HG02885 (cell line): Measurements from ENCODE around the gene CLCN4.

Experiments used
- ATAC-seq: cut with Tn5 transposase; IDR thresholded peaks from one replicate; pipeline ENCODE4 v1.9.1; 2021; ENCODE audit warnings: mild to moderate bottlenecking; ENCODE audit not compliant: unreplicated experiment, poor library complexity

CLCN4 gene

DNA sequence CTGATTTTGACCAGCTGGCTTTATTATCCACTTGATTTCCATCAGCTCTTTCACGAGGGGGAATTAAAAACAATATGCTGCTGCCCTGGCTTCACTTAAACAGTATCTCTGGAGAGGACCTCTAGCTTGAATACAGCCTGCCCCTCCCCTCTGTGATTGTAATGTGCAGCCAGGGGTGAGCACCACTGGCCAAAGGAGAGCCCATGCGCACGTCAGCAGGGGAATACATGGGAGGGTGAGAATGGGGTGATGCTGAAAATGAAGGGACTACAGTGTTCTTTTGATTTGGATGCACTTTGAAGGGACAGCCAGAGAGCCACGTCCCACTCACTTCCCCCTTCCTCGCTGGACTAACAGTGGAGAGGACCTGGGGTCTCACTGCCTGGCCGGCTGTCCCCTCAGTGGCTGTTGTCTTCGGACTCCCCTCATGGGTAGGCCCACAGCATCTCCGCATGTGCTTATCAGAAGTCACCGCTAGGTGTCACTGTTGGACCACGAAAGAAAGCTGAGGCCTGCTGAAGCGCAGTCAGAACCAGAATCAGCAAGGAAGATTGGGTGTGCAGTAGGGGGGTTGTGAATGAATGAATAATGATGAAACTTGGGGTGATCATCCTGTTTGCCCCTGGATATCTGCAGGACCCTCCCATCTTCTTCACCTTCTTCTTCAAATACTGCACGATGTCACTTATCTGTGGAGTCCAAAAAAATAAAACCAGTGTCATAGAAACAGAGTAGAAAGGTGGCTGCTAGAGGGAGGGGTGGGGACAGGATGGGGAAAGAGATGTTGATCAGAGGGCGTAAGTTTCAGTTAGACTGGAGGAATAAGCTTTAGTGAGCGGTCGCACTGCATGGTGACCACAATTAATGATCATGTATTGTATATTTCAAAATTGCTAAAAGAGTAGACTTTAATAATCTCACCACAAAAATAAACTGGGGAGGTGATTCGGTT, 32.8 kb downstream of the CLCN4 start:
- peak; percentile 86 for ATAC-seq

DNA sequence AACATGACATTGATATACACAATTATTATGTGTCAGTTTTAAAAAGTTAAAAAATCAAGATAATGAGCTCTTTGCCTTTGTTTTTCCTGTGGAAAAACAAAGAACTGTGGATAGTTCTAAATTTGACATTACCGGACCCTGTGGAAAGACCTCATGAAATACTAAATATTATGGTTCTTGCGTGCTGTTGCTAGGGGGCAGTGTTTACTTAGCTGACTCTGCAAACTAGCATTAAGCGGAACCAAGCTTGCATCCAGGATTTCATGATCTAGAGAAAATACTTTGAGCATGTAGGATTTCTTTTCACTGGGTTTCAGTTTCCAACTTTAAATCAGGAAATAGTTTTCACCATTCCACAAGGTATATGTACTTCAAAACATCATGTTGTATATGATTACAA, 33.6 kb downstream of the CLCN4 start:
- ATAC-seq, result peak; percentile 63

DNA sequence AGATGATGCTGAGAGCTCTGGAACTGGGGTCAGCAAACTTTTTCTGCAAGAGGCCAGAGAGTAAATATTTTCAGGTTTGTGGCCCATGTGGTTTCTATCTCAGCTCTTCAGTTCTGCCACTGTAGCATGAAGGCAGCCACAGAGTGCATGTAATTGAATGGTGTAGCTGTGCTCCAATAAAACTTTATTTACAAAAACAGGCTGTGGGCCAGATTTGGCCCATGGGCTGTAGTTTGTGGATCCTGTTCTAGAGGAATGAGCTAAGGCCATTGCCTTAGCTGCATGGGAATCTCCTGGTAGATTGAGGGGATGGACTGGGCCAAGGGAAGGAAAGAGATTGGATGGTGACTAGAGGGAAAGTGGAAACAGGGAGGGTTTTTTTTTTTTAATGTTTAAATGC, 36.8 kb downstream of the CLCN4 start:
- no peak for ATAC-seq

DNA sequence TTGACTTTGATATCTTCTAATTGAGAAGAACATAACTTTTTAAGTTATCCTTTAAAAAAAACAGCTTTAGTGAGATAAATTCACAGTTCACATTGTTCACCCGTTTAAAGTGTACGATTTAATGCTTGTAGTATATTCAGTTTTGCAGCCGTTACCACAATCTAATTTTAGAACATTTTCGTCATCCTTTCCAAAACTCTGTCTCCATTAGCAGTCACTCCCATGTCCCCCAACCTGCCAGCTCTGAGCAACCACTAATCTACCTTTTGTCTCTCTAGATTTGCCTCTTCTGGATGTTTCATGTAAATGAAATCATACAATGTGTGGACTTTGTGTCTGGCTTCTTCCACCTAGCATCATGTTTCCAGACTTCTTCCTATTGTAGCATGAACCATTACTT, 38.6 kb downstream of the CLCN4 start:
- ATAC-seq, result no peak

DNA sequence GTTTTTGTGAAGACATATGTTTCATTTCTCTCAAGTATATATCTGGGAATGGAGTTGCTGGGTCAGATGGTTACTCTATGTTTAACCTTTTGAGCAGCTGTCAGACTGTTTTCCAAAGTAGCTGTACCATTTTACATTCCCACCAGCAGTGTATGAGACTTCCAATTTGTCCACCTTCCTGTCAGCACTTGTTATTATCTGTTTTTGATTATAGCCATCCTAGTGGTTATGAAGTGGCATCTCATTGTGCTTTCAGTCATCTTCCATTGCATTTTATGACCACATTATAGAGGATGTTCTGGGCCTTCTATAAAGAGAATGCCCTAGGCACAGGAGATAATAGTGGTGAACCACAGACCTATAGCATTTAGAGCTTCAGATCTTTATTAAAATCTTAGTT, 39.2 kb downstream of the CLCN4 start:
- ATAC-seq, result no peak

DNA sequence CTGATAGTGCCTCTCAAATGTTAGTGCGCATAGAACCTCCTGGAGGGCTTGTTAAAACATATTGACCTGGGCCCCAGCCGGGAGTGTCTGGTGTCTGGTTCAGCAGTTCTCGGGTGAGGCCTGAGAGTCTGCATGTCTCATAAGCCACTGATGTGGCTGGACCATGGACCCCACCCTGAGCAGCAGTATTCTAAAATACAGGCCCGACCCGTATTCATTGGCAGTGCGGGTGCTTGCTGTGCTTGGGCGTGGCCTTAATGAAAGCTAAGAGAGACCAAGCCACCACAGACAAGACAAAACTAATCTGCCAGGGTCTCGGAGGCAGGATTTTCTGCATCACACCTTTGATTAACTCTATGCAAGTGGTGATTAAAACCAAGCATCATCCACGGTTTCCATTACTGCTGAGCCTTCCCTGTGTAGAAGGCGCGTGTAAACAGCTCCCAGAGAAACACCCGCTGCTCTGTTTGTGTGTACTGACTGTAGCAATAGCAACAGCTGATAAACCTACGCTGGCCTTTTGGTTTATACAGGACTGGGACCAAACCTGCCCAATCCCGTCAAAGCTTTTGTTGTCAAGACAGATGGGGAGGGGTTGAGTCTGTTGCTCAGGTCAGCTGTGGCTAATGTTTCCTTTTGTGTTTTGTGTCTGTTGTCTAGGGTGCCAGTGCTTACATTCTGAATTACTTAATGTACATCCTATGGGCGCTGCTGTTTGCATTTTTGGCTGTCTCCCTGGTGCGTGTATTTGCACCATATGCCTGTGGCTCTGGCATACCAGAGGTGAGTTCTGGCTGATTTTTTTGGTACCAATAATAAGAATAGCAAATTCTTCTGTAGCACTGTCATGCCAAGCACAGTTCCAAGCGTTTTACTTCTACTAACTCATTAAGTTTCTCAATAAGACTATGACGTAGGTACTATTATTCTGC, 40.8 kb downstream of the CLCN4 start:
- no peak for ATAC-seq

DNA sequence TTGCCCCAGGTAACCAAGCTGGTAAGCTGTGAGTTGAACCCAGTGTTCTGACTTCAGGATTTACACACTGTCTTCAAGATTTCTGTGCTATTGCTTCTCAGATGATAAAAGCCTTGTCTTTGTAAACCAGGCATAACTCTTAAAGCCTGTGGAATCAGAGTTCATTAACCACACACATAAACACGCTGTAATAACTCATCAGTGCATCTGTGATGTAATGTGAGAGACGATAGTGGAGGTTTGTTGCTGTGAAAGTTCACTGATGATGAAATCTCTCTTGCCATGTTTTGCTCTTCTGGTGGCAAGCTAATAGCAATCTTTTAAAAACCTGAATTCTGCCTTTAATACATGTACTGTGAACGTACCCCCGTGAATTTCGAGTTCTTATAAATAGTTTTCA, 41.5 kb downstream of the CLCN4 start:
- no peak for ATAC-seq

DNA sequence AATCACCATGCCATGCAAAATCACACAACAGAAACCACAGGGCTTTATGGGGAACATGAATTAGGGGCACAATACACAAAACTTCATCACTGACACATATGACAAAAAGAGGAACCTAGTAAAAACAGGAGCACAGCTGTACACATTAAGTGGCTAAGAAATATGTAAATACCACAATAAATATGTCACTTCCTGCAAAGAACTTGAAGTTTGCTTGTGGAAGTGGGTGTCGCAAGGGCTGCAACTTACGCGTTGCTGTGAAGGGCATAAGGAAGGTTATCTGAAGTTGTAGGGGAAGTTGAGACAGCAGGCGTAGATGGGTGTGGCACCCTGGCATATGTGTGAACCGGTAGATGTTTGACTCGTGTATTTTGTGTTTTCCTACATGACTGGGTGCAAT, 42.4 kb downstream of the CLCN4 start:
- ATAC-seq, result peak; percentile 89

DNA sequence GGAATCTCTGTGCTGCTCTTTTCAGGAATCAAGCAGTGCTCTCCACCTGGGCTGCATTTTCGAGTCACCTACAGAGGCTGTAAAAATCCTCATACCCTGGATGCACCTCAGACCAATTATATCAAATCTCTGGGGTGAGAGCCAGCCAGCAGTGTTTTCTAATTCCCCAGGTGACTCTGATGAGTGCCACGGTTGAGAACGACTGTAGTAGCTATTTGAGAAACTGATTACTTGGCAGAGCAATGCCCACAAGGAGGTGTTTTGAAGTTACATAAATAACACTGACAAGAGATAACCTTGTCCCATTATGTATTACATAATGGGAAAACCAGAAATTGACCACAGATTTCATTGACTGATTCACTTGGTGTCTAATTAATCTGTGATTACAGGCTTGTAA, 46.8 kb downstream of the CLCN4 start:
- ATAC-seq, result no peak

DNA sequence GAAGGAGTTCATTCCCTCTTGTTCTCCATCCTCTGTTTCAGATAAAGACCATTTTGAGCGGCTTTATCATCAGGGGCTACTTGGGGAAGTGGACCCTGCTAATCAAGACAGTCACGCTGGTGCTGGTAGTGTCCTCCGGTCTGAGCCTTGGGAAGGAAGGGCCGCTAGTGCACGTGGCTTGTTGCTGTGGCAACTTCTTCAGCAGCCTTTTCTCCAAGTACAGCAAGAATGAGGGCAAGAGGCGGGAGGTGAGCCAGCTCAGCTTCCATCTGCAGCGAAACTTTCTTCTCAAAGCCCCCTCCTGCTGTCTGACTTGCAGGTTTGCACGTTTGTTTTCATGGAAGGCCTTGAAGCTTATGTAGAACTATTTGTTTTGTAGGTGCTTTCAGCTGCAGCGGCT, 49.5 kb downstream of the CLCN4 start:
- ATAC-seq, result no peak

DNA sequence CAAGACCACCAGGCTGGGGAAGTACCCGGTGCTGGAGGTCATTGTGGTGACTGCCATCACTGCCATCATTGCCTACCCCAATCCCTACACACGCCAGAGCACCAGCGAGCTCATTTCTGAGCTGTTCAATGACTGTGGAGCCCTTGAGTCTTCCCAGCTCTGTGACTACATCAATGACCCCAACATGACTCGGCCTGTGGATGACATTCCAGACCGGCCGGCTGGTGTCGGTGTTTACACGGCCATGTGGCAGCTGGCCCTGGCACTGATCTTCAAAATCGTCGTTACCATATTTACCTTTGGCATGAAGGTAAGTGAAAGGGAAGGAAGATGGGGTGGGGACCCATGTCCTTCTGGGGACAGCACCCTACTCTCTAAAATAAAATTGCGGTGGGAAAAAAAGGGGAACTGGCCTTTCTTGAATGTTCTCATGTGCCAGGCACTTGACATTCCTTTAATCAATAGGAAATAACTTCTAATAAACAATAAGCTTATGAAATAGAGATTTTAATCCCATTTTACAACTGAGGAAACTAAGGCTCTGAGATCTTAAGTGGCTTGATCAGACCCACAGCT, 51.6 kb downstream of the CLCN4 start:
- no peak for ATAC-seq

DNA sequence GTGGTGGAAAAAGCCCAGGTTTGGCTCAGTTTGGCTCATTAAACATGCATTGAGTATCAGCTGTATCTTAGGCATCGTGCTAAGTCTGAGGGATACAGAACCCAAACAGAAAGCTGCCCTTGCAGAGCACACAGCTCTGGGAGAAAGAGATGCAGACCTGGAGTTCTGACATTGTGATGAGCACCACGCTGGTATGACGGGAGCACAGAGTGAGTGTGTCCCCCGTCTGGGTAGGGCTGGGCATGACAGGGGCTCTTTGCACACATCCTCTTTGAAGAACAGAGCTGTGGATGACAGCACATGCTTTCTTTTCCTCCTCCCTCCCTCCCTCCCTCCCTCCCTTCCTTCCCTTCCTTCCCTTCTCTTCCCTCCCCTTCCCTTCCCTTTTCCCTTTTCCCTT, 52.2 kb downstream of the CLCN4 start:
- no peak for ATAC-seq

DNA sequence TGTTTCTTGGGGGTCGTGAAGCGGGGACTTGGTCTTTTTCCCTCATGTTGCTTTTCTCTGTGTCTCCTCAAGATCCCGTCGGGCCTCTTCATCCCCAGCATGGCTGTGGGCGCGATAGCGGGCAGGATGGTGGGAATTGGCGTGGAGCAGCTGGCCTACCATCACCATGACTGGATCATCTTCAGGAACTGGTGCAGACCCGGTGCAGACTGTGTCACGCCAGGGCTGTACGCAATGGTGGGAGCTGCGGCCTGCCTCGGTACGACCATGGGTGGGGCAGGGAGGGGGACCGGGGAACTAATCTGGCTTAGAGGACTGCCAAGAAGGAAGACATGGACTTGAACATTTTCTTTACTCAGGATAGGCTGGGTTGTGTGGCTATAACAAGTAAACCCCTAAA, 55.6 kb downstream of the CLCN4 start:
- no peak for ATAC-seq

DNA sequence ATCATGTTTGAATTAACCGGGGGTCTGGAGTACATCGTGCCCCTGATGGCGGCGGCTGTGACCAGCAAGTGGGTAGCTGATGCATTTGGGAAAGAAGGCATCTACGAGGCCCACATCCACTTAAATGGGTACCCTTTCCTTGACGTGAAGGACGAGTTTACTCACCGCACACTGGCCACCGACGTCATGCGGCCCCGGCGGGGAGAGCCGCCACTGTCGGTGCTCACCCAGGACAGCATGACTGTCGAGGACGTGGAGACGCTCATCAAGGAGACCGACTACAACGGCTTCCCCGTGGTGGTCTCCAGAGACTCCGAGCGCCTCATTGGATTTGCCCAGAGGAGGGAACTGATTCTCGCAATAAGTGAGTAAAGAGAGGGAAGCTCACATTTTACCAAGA, 56.9 kb downstream of the CLCN4 start:
- ATAC-seq, result no peak

DNA sequence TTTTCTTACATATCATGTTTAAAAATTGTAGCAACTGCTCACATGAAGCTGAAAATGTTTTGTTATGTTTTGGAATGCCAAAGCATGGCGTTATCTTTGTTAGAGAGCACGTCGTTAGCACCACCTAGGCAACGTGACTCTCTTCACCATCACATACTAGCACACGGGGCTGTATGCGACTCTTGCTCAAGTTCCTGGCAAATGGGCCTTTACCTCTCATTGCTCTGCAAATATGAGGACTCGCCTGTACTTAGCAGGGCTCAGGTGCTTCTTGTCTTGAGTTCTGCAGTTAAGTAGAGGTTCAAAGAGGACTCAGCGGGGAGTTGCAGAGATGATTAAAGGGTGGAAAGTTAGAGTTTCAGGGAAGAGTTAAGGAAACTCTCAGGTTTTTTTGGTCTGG, 59.4 kb downstream of the CLCN4 start:
- no peak for ATAC-seq

DNA sequence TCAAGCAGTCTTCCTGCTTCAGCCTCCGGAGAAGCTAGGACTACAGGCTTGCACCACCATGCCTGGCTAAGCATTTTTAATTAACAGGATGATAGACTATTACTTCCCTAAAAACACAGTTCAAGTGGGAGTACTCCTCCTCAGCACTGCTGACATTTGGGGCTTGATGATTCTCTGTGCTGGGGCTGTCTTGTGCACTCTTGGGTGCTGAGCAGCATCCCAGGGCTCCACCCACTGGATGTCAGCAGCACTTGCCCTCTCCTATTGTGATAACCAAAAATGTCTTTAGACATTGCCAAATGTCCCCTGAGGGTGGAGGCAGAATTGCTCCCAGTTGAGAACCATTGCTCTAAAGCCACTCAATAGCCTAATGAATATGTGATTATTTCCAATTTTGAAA, 60.4 kb downstream of the CLCN4 start:
- ATAC-seq, result no peak

DNA sequence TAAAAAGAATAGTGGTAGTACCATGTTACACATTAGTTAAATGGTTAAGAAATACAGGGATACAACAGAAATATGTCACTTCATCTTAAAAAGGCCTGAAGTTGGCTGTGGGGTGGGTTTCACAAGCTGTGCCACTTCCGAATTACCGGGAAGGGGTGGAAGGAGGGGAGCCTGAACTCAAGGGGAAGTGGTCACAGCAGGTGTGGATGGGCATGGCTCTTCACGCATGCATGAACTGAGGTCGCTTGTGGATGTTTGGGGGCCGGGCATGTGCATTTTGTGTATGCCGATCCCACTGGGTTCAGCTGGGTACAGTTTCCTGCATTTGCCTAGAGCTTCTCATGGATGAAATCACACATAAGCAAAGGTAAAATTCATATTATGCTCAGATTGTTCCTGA, 64.9 kb downstream of the CLCN4 start:
- ATAC-seq, result no peak

DNA sequence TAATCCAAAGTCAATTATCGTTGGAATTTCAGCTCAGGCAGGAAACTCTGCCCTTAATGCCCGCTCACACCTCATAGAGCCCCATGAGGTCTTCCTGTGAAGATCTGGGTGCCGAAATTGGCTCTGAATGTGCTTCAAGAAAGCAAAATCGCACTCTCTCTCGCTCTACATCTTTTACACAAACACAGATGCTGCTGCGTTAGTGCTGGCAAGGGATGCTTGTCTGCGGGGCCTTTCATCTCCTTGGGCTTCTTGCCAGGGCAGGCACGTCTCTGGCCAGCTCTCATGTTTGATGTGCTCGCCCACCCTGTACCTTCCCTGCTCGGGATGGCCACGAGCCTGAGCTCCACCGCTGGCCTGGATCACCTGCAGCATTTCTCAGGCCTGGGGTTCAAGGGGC, 66.5 kb downstream of the CLCN4 start:
- ATAC-seq, result no peak

DNA sequence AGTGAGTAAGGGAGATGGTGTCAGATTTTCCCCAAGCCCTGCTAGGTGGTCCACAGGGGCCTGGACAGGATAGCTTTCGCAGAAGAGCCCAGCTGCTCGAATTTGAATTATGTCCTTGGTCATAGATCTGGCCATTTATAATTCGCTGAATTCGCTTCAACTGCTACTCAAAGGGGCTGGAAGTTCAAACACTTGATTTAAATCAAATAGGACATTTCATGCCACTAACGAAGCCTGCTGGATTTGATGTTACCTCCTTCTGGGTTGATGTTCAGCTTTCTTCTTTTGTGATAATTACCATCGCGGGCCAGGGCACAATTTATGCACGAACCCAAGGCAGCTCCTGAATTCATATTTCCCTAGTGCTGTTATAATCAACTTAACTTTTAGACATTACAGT, 67.0 kb downstream of the CLCN4 start:
- ATAC-seq, result no peak

DNA sequence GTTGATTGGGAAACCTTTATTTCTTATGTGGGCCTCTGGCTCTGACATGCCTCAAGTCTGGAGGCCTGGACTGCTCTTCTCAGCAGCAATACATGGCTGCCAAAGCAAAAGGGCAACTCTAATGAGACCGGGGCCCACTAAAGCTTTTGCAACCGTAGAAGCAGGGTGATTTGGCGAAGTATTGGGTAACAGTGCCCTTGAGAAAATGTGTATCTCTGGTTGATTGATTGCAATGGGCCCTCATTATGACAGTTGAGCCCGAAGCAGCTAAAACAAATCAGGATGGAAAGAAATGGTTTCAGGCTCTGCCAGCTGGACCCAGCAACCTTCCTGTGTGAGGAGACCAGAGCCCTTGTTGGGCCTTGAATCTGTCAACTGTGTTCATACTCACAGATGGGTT, 73.4 kb downstream of the CLCN4 start:
- ATAC-seq, result no peak

DNA sequence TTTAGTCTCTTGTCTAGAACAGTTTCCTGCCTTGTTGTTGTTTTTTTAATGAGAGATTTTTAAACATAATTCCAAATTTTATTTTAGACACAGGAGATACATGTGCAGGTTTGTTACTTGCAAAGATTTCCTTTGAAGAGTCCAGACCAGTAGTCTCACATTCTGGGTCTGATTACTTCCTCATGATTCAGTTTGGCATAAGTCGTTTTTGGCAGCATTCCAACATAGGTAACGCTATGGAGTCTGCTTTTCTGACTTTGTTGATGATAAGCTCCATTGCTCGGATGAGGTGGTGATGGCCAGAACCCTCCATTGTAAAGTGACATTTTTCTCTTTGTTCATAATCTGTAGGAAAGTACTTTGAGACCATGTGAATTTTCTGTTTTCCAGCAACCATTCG, 74.7 kb downstream of the CLCN4 start:
- no peak for ATAC-seq
